ENCODE data around the gene NDUFA11. TPM values are rescaled to one million over a fixed set of nuclear protein-coding genes. Genes with fewer than 3 reads are reported as not detected.

Gene NDUFA11
- total RNA-seq, 4 donors from 2014 or later: 147 to 197 (median 162) TPM

DNA sequence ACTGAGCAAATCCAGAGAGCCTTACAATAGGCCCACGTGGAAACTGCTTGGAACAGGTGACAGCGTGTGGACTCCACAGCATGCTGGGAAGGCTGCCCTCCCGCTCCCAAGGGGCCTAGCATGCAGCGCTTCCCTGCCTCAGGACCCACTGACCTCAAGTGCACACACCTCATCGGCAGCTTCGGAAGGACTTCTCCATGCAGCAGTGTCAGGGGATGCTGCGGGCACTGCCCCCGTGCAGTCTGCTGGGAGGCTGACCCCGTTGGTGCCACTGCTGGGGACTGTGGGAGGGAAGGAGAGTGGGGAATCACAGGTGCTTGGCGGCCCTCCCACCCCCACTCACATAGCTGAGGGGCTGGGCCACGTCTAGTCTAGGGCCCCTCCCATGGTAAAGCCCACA, 27.7 kb upstream of the NDUFA11 start:
- TF ChIP-seq, protein P1, sequence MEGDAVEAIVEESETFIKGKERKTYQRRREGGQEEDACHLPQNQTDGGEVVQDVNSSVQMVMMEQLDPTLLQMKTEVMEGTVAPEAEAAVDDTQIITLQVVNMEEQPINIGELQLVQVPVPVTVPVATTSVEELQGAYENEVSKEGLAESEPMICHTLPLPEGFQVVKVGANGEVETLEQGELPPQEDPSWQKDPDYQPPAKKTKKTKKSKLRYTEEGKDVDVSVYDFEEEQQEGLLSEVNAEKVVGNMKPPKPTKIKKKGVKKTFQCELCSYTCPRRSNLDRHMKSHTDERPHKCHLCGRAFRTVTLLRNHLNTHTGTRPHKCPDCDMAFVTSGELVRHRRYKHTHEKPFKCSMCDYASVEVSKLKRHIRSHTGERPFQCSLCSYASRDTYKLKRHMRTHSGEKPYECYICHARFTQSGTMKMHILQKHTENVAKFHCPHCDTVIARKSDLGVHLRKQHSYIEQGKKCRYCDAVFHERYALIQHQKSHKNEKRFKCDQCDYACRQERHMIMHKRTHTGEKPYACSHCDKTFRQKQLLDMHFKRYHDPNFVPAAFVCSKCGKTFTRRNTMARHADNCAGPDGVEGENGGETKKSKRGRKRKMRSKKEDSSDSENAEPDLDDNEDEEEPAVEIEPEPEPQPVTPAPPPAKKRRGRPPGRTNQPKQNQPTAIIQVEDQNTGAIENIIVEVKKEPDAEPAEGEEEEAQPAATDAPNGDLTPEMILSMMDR (IDR thresholded peaks at IDR 0.05; ENCODE audit: low read depth): no peak

DNA sequence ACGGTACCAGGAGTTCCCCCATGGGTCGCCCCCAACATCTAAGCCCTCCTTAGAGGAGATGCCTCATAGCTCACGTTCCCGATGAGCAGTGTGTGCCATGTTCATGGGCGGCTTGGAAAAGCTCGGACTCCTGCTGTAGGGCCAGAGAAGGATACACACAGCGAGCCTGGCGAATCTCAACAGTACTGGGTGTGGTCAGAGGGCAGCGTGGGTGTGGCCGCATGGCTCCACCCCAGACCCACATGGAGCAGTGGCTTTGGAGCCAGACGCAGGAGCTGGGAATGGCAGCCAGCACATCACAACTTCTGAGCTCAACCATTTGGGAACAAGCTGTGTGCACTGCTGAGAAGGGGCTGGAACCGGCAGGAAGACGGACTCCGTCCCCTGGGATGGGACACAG, 26.0 kb upstream of the NDUFA11 start:
- TF ChIP-seq, protein P1 (IDR thresholded peaks at IDR 0.05; ENCODE audit: low read depth): no peak

DNA sequence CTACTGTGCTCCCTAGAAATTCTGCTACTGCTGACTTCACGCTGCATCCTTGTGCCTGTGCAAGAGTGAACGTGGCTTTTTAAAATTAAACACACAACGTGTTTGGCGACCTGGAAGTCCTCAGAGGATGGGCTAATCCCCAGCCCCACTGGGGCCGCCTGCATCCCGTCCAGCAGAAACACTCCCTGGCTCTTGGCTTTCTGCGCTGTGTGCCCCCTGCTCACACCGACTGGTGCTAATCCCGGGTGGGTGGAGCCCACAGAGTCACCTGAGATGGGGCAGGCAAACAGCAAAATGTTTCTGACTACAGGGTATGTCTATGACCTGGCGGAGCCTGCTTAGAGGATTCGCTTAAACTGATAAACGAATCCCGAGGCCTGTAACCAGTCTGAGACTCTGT, 25.6 kb upstream of the NDUFA11 start:
- TF ChIP-seq, protein P1 (IDR thresholded peaks at IDR 0.05; ENCODE audit: low read depth): no peak

DNA sequence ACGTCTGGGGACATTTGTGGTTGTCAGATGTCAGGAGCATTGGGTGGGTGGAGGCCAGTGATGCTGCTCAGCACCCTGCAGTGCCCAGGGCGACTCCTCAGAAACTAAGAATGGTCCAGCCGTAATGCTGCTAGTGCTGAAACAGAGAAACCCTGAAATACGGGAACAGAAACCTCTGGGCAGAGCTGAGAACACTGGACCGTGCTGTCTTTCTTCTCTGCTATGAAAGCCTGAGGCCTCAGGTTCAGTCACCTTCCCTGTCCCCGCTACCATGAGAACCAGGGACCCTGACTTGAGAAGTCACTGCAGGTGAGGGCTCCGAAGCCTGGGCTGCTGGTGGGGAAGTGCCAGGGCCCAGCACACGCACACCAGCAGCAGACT, 23.8 kb upstream of the NDUFA11 start:
- TF ChIP-seq, protein P1 (IDR thresholded peaks at IDR 0.05; ENCODE audit: low read depth): no peak

DNA sequence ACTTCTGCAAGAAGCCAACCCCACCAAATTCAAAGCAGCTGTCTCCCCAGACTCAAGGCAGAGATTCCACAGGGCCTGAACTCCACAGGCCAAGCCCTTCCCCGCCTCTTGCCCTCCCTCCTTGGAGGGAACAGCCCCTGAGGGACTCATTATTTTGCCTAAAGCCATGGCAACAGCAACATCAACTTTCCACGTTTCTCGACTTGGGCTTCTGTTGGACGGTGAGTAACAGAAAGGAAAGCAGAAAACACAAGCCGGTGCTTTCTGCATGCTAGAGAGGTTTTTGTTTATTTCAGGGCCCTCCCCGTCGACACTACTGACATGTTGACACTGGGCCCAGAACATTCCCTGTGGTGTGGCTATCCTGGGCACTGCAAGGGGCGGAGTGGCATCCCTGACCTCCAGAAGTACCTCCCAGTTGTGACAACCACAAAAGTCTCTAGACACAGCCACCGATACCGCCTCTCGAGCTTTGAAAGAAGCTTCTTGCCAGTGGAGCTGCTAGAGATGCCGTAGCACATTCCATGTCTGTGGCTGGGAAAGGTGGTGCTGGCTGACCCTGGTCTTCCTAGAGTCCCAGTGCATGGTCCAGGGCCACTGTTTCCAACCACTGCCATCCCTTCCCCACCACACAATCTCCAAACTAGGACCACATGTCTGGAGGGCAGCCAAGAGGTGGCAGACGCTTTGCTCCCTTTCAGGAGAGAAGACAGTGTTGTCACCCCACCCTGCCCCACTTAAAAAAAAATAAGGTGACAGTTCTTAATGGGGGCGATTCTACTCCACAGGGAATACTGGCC, 23.3 kb upstream of the NDUFA11 start:
- TF ChIP-seq, protein P1 (IDR thresholded peaks at IDR 0.05; ENCODE audit: low read depth): no peak

DNA sequence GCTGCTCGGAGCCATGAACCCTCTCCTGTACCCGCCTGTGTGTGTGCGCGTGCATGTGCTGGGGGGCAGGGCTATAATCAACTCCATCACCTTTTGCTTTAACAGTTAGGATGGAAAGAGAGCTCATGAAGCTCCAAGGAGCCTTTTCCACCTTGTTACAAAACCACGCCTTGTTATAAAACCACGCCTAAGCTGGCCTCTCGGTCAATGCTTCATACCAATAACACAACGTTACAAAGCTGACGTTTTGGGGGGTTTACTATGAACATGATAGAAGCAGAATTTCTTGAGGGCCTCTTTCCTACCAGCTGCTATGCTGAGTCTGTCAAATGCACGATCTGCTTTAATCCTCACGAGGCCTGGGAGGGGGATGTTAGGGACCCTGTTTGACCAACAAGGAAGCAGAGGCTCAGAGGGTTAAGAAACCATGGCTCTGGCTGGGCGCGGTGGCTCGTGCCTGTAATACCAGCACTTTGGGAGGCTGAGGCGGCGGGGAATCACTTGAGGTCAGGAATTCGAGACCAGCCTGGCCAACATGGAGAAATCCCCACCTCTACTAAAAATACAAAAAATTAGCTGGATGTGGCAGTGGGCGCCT, 22.3 kb upstream of the NDUFA11 start:
- TF ChIP-seq, protein P1 (IDR thresholded peaks at IDR 0.05; ENCODE audit: low read depth): no peak

DNA sequence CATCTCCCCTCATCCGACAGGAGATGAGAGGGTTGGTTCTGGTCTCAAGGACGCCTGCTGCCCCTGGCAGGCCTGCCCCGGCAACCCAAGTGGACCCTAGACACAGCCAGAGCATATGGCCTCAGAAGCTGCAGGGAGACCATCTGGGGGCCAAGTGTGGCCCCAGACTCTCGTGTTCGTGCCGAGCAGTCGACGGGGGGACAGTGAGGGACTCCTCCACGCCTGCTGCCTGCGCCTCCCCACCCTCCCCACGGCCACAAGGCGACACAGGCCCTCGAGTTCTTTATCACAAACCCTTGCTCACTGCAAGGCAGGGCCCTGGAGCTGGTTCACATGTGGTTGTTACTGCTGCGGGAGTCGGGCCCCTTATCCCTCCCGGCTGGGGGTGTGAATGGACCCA, 19.8 kb upstream of the NDUFA11 start:
- TF ChIP-seq, protein P1 (IDR thresholded peaks at IDR 0.05; ENCODE audit: low read depth): no peak

All from subcutaneous adipose tissue (tissue), 4 donors.